ENCODE measurements around the gene SGCA.

Gene SGCA

DNA sequence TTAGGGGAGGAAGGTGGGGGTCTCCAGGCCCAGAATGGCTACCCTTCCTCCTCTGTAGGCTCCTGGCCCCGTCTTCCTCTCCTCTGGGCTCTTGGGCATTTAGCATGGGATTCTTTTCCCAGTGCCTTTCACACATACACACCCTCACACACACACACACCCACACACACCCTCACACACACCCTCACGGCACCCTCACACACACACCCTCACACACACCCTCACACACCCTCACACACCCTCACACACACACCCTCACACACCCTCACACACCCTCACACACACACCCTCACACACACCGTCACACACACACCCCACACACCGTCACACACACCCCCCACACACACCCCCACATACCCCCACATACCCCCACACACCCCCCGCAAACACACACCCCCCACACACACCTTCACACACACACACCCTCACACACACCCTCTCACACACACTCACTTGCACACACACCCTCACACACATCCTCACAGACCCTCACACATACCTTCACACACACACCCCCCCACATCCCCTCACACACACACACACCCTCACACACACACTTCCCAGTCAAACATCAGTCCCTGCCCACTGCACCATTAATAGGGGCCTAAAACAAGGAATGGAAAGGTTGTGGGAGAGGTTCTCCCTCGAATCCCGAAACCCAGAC is 845 bp downstream of the SGCA start:
- Histone ChIP-seq H3K36me3 (ENCODE audit: insufficient read depth, low read length) (no peaks in the 10 kb centered on the region), H3K27ac (no peak overlapping the region), H3K9me3 (ENCODE audit: low read depth, low read length) (no peaks in the 10 kb centered on the region), H3K9ac (ENCODE audit: insufficient read length) (no peak overlapping the region), H3K4me3 (no peak overlapping the region)
- DNase-seq (ENCODE audit: low read depth, low spot score): no peak
- no peak for TF ChIP-seq EZH2 (IDR thresholded peaks at IDR 0.05)
- TF ChIP-seq POLR2AphosphoS5 (IDR thresholded peaks at IDR 0.05; ENCODE audit: borderline replicate concordance, low read depth, low read length): no peak
- TF ChIP-seq FOXP2 (optimal IDR thresholded peaks at IDR 0.05; ENCODE audit: control extremely low read depth, extremely low read length, insufficient read depth): no peak

DNA sequence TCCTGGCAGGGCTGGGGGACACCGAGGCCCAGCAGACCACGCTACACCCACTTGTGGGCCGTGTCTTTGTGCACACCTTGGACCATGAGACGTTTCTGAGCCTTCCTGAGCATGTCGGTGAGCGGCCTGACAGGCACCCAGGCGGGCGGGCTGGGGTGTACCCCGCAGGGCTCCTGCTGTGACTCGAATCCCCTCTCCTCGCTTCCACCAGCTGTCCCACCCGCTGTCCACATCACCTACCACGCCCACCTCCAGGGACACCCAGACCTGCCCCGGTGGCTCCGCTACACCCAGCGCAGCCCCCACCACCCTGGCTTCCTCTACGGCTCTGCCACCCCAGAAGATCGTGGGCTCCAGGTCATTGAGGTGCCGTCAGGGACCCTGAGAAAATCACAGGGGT is 1.6 kb downstream of the SGCA start:
- TF ChIP-seq POLR2AphosphoS5 (IDR thresholded peaks at IDR 0.05; ENCODE audit: borderline replicate concordance, low read depth, low read length) (no peak), EZH2 (IDR thresholded peaks at IDR 0.05) (no peak), FOXP2 (optimal IDR thresholded peaks at IDR 0.05; ENCODE audit: control extremely low read depth, extremely low read length, insufficient read depth) (no peak)
- no peaks in the 10 kb centered on the region for H3K36me3 ChIP-seq (ENCODE audit: insufficient read depth, low read length)
- no peak overlapping the region for H3K4me3 ChIP-seq
- no peak overlapping the region for H3K27ac ChIP-seq
- no peak overlapping the region for H3K9ac ChIP-seq (ENCODE audit: insufficient read length)
- H3K9me3 ChIP-seq (ENCODE audit: low read depth, low read length): no peaks in the 10 kb centered on the region
- no peak for DNase-seq (ENCODE audit: low read depth, low spot score)

- no peak overlapping the region for H3K9ac ChIP-seq (ENCODE audit: insufficient read length)
- H3K9me3 ChIP-seq (ENCODE audit: low read depth, low read length): no peaks in the 10 kb centered on the region
- TF ChIP-seq FOXP2 (optimal IDR thresholded peaks at IDR 0.05; ENCODE audit: control extremely low read depth, extremely low read length, insufficient read depth): no peak
- TF ChIP-seq EZH2 (IDR thresholded peaks at IDR 0.05): no peak
- no peak for TF ChIP-seq POLR2AphosphoS5 (IDR thresholded peaks at IDR 0.05; ENCODE audit: borderline replicate concordance, low read depth, low read length)
- H3K36me3 ChIP-seq (ENCODE audit: insufficient read depth, low read length): no peaks in the 10 kb centered on the region
- H3K27ac ChIP-seq: no peak overlapping the region
- no peak overlapping the region for H3K4me3 ChIP-seq
- DNase-seq (ENCODE audit: low read depth, low spot score): no peak
These were observed 2.5 kb downstream of the SGCA start for GRCh38 chr17:50168319-50168718.

DNA sequence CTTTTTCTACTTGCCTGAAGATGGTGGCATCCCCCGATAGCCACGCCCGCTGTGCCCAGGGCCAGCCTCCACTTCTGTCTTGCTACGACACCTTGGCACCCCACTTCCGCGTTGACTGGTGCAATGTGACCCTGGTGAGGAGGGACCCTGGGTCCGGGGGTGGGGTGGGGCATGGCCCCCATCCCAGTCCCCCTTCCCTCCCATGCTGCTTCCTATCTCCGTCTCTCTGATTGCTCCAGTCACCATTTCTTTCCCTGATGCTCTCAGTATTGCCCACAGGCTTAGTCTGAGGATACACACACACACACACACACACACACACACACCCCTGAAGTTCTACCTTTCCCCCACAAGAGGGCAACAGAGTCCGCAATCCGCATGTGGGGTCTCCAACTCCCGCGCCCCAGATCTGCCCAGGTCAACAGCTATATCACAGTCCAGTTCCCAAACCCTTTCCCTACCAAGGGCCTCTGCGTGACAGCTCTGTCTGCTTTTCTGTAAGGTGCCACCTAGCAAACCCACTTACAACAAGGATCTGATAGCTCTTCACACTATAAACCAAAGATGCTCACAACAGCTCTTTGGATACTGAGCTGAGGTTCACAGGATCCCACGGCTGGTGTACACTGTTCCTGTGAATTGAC is 3.4 kb downstream of the SGCA start:
- Histone ChIP-seq H3K9ac (ENCODE audit: insufficient read length) (no peak overlapping the region), H3K4me3 (no peak overlapping the region), H3K9me3 (ENCODE audit: low read depth, low read length) (no peaks in the 10 kb centered on the region), H3K36me3 (ENCODE audit: insufficient read depth, low read length) (no peaks in the 10 kb centered on the region), H3K27ac (no peak overlapping the region)
- TF ChIP-seq FOXP2 (optimal IDR thresholded peaks at IDR 0.05; ENCODE audit: control extremely low read depth, extremely low read length, insufficient read depth): no peak
- no peak for TF ChIP-seq EZH2 (IDR thresholded peaks at IDR 0.05)
- no peak for TF ChIP-seq POLR2AphosphoS5 (IDR thresholded peaks at IDR 0.05; ENCODE audit: borderline replicate concordance, low read depth, low read length)
- DNase-seq (ENCODE audit: low read depth, low spot score): peak; percentile 30

- H3K9me3 ChIP-seq (ENCODE audit: low read depth, low read length): no peaks in the 10 kb centered on the region
These were observed 4.2 kb downstream of the SGCA start for GRCh38 chr17:50169881-50170459.

GRCh38 chr17:50170662-50171370 is 5.0 kb downstream of the SGCA start:
- H3K9me3 ChIP-seq (ENCODE audit: low read depth, low read length): no peaks in the 10 kb centered on the region

More at GRCh38 chr17:50169881-50170459, 4.2 kb downstream of the SGCA start:
- Histone ChIP-seq H3K27ac (no peak overlapping the region), H3K9ac (ENCODE audit: insufficient read length) (no peak overlapping the region), H3K4me3 (no peak overlapping the region), H3K36me3 (ENCODE audit: insufficient read depth, low read length) (no peaks in the 10 kb centered on the region)
- no peak for TF ChIP-seq POLR2AphosphoS5 (IDR thresholded peaks at IDR 0.05; ENCODE audit: borderline replicate concordance, low read depth, low read length)
- no peak for TF ChIP-seq EZH2 (IDR thresholded peaks at IDR 0.05)
- no peak for DNase-seq (ENCODE audit: low read depth, low spot score)

GRCh38 chr17:50171371-50172071 is 5.7 kb downstream of the SGCA start:
- Histone ChIP-seq H3K4me3 (no peak overlapping the region), H3K27ac (no peak overlapping the region), H3K36me3 (ENCODE audit: insufficient read depth, low read length) (no peaks in the 10 kb centered on the region), H3K9ac (ENCODE audit: insufficient read length) (no peak overlapping the region), H3K9me3 (ENCODE audit: low read depth, low read length) (no peaks in the 10 kb centered on the region)
- no peak for DNase-seq (ENCODE audit: low read depth, low spot score)
- TF ChIP-seq FOXP2 (optimal IDR thresholded peaks at IDR 0.05; ENCODE audit: control extremely low read depth, extremely low read length, insufficient read depth) (no peak), POLR2AphosphoS5 (IDR thresholded peaks at IDR 0.05; ENCODE audit: borderline replicate concordance, low read depth, low read length) (no peak), EZH2 (IDR thresholded peaks at IDR 0.05) (no peak)

More at GRCh38 chr17:50170662-50171370, 5.0 kb downstream of the SGCA start:
- Histone ChIP-seq H3K4me3 (no peak overlapping the region), H3K36me3 (ENCODE audit: insufficient read depth, low read length) (no peaks in the 10 kb centered on the region), H3K9ac (ENCODE audit: insufficient read length) (no peak overlapping the region), H3K27ac (no peak overlapping the region)
- TF ChIP-seq FOXP2 (optimal IDR thresholded peaks at IDR 0.05; ENCODE audit: control extremely low read depth, extremely low read length, insufficient read depth) (no peak), POLR2AphosphoS5 (IDR thresholded peaks at IDR 0.05; ENCODE audit: borderline replicate concordance, low read depth, low read length) (no peak), EZH2 (IDR thresholded peaks at IDR 0.05) (no peak)
- DNase-seq (ENCODE audit: low read depth, low spot score): no peak

GRCh38 chr17:50172130-50172529 is 6.3 kb downstream of the SGCA start:
- Histone ChIP-seq H3K9me3 (ENCODE audit: low read depth, low read length) (no peaks in the 10 kb centered on the region), H3K36me3 (ENCODE audit: insufficient read depth, low read length) (no peaks in the 10 kb centered on the region), H3K27ac (no peak overlapping the region), H3K9ac (ENCODE audit: insufficient read length) (no peak overlapping the region), H3K4me3 (no peak overlapping the region)
- TF ChIP-seq FOXP2 (optimal IDR thresholded peaks at IDR 0.05; ENCODE audit: control extremely low read depth, extremely low read length, insufficient read depth): no peak
- TF ChIP-seq POLR2AphosphoS5 (IDR thresholded peaks at IDR 0.05; ENCODE audit: borderline replicate concordance, low read depth, low read length): no peak
- no peak for TF ChIP-seq EZH2 (IDR thresholded peaks at IDR 0.05)
- no peak for DNase-seq (ENCODE audit: low read depth, low spot score)
